ENCODE measurements around the gene DHRS7B.
A peak's percentile ranks its signal among the peaks of the same experiment; 100 is the strongest.
"Not testable (repeated sequence)": the region's sequence is repeated elsewhere in the genome, so short reads cannot be mapped to it uniquely, and the experiment has no call there.

DHRS7B gene

GRCh38 chr17:21126645-21127508 is at the start of gene DHRS7B:
Gene DHRS7B, plus strand, starts transcription at chr17:21126964. Its CDS starts 8 bp downstream, at chr17:21126972.
- peak; percentile 52 for FAIRE-seq

GRCh38 chr17:21077281-21077680 is 49.5 kb upstream of the DHRS7B start:
- no peak for FAIRE-seq

GRCh38 chr17:21078016-21078780 is 48.6 kb upstream of the DHRS7B start:
- FAIRE-seq: no peak

- no peak for FAIRE-seq
Measured at GRCh38 chr17:21079196-21079595, 47.6 kb upstream of the DHRS7B start.

GRCh38 chr17:21082001-21082436 is 44.7 kb upstream of the DHRS7B start:
- no peak for FAIRE-seq

GRCh38 chr17:21085280-21085679 is 41.5 kb upstream of the DHRS7B start:
- not testable (repeated sequence) for FAIRE-seq

- FAIRE-seq: no peak
Measured at GRCh38 chr17:21085707-21086106, 41.1 kb upstream of the DHRS7B start.

GRCh38 chr17:21089145-21089544 is 37.6 kb upstream of the DHRS7B start:
- no peak for FAIRE-seq

GRCh38 chr17:21089933-21090901 is 36.5 kb upstream of the DHRS7B start:
- FAIRE-seq: no peak

GRCh38 chr17:21090902-21091618 is 35.7 kb upstream of the DHRS7B start:
- FAIRE-seq: no peak

- FAIRE-seq: no peak
Measured at GRCh38 chr17:21094298-21094704, 32.5 kb upstream of the DHRS7B start.

GRCh38 chr17:21095735-21096134 is 31.0 kb upstream of the DHRS7B start:
- no peak for FAIRE-seq

GRCh38 chr17:21096874-21097273 is 29.9 kb upstream of the DHRS7B start:
- FAIRE-seq: no peak

GRCh38 chr17:21098934-21099689 is 27.7 kb upstream of the DHRS7B start:
- FAIRE-seq: peak; percentile 94

GRCh38 chr17:21100636-21101035 is 26.1 kb upstream of the DHRS7B start:
- no peak for FAIRE-seq

GRCh38 chr17:21104608-21105007 is 22.2 kb upstream of the DHRS7B start:
- FAIRE-seq: no peak

GRCh38 chr17:21105064-21105894 is 21.5 kb upstream of the DHRS7B start:
- no peak for FAIRE-seq

GRCh38 chr17:21106316-21106715 is 20.4 kb upstream of the DHRS7B start:
- no peak for FAIRE-seq

- FAIRE-seq: not testable (repeated sequence)
Measured at GRCh38 chr17:21107067-21107650, 19.6 kb upstream of the DHRS7B start.

- FAIRE-seq: no peak
Measured at GRCh38 chr17:21108651-21109050, 18.1 kb upstream of the DHRS7B start.
